ENCODE data around the gene BRAT1. TPM values are rescaled to one million over a fixed set of nuclear protein-coding genes. Genes with fewer than 3 reads are reported as not detected.
A peak's percentile ranks its signal among the peaks of the same experiment; 100 is the strongest.

Gene BRAT1
- total RNA-seq, 6 experiments from 2014 or later, result 11.1 to 25.9 (median 14.8) TPM

- no peaks in the 10 kb centered on the region for H3K27me3 ChIP-seq
- intact Hi-C loops (cut with DNase I), result no loop called here
- 80% methylated on average over 1 of the region's 18 CpGs for WGBS (ENCODE audit: insufficient coverage, low coverage, low lambda C conversion rate, missing lambda C conversion rate)
- no peak overlapping the region for H3K27ac ChIP-seq
- no peaks in the 10 kb centered on the region for H3K9me3 ChIP-seq
- TF ChIP-seq POLR2A (IDR thresholded peaks at IDR 0.05) (no peak), CTCF (IDR thresholded peaks at IDR 0.05) (no peak)
- H3K36me3 ChIP-seq, result no peaks in the 10 kb centered on the region
- H3K4me3 ChIP-seq, result no peak overlapping the region
- ATAC-seq (no peak), DNase-seq (peak in 2 of 3 donors; percentile 24 to 48)
- H3K4me1 ChIP-seq, result no peaks in the 10 kb centered on the region
Measured at GRCh38 chr7:2528481-2529095, 26.7 kb downstream of the BRAT1 start.

- Histone ChIP-seq H3K27ac (no peak overlapping the region), H3K4me1 (no peaks in the 10 kb centered on the region), H3K4me3 (no peak overlapping the region), H3K36me3 (no peaks in the 10 kb centered on the region), H3K9me3 (no peaks in the 10 kb centered on the region), H3K27me3 (no peaks in the 10 kb centered on the region)
- no peak for ATAC-seq
- intact Hi-C loops (cut with DNase I), result no loop called here
- no peak for TF ChIP-seq CTCF (IDR thresholded peaks at IDR 0.05)
- no peak for TF ChIP-seq POLR2A (IDR thresholded peaks at IDR 0.05)
- WGBS (ENCODE audit: insufficient coverage, low coverage, low lambda C conversion rate, missing lambda C conversion rate), result 24% methylated on average over 8 of the region's 17 CpGs
- DNase-seq, result peak in 2 of 3 donors; percentile 29 to 47
Measured at GRCh38 chr7:2527505-2528467, 27.5 kb downstream of the BRAT1 start.

- H3K27ac ChIP-seq, result no peak overlapping the region
- intact Hi-C loops (cut with DNase I), result no loop called here
- H3K4me1 ChIP-seq, result no peaks in the 10 kb centered on the region
- 86% methylated on average over 7 of the region's 40 CpGs for WGBS (ENCODE audit: insufficient coverage, low coverage, low lambda C conversion rate, missing lambda C conversion rate)
- no peaks in the 10 kb centered on the region for H3K36me3 ChIP-seq
- no peaks in the 10 kb centered on the region for H3K9me3 ChIP-seq
- TF ChIP-seq POLR2A (IDR thresholded peaks at IDR 0.05) (no peak), CTCF (IDR thresholded peaks at IDR 0.05) (no peak)
- no peak overlapping the region for H3K4me3 ChIP-seq
- ATAC-seq (no peak), DNase-seq (peak in 2 of 3 donors; percentile 22 to 52)
- no peaks in the 10 kb centered on the region for H3K27me3 ChIP-seq
Measured at GRCh38 chr7:2526659-2527504, 28.4 kb downstream of the BRAT1 start.
